Gastroesophageal sphincter (tissue), 3 donors: ENCODE measurements around the gene CCSER2.

Experiments
- CTCF ChIP-seq, 4 experiments: fragments of 200-600 bp in 2 of 4; fragments of 450-650 bp in 2 of 4; sonication (generic) in 1 of 4; IDR thresholded peaks; one replicate each; pipeline ENCODE4 v1.5.1; 2017 to 2019; ENCODE audit warnings: antibody characterized with exemption in 4 of 4, mild to moderate bottlenecking in 2 of 4, moderate library complexity in 2 of 4
- EP300 ChIP-seq: sonication (generic); formaldehyde crosslinking; IDR thresholded peaks from one replicate; pipeline ENCODE4 v1.6.1; 2017; ENCODE audit warnings: antibody characterized with exemption, mild to moderate bottlenecking
- POLR2A ChIP-seq, 2 donors: fragments of 450-650 bp; IDR thresholded peaks; one replicate each; pipeline ENCODE4 v1.6.1; 2017; ENCODE audit warnings: antibody characterized with exemption in 2 of 2, mild to moderate bottlenecking in 2 of 2, moderate library complexity in 1 of 2
- POLR2AphosphoS5 ChIP-seq: sonication (generic); formaldehyde crosslinking; IDR thresholded peaks from one replicate; pipeline ENCODE4 v1.6.1; 2017; ENCODE audit warnings: antibody characterized with exemption

GRCh38 chr10:84398696-84399095 is 70.3 kb downstream of the CCSER2 start:
- no peak for TF ChIP-seq CTCF (IDR thresholded peaks at IDR 0.05)
- no peak for TF ChIP-seq EP300
- no peak for TF ChIP-seq POLR2A (IDR thresholded peaks at IDR 0.05)
- no peak for TF ChIP-seq POLR2AphosphoS5
